GM13976 (cell line): ENCODE results near the gene AMZ1.
"Not testable (repeated sequence)": the region's sequence is repeated elsewhere in the genome, so short reads cannot be mapped to it uniquely, and the experiment has no call there.

Source experiments
- DNase-seq: peaks from one replicate; pipeline ENCODE4 v3.0.0; 2012; ENCODE audit warnings: low spot score
- CTCF ChIP-seq: IDR thresholded peaks from 2 replicates; pipeline ENCODE4 v1.5.1; 2012; ENCODE audit warnings: borderline replicate concordance, mild to moderate bottlenecking; ENCODE audit not compliant: insufficient read depth; ENCODE audit errors: extremely low read depth, missing control alignments, control extremely low read depth
- in situ Hi-C: fragments of 300-500 bp; cut with MboI; formaldehyde crosslinking; loops from one replicate; pipeline ENCODE4 v1.12.0; 2022; ENCODE audit warnings: low sequenced_read_pairs, mixed read lengths, inconsistent platforms; ENCODE audit not compliant: unreplicated experiment

The AMZ1 gene

DNA sequence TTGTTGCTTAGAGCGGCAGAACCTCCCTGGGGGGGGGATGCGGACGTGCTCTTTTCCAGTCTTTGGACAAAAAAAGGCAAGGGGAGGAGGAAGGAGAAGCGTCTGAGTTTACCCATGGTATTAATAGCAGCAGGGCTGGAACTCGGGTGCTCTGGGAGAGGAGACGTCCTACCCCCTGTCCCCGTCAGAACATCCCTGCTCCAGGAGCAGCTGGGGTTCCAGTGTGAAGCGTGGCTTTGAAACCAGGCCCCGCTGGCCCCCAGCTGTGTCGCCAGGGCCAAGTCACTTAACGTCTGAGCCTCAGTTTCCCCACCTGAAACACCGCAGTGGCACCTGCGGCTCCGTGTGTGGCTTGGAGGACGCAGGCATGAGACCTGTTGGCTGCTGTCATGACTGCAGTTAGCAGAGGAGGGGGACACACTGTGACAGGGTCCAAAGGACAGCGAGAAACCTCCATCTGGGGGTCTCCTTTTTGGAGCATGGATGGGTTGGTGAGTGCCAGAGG, 1.4 kb downstream of the AMZ1 start:
- in situ Hi-C loops, result no loop called here

DNA sequence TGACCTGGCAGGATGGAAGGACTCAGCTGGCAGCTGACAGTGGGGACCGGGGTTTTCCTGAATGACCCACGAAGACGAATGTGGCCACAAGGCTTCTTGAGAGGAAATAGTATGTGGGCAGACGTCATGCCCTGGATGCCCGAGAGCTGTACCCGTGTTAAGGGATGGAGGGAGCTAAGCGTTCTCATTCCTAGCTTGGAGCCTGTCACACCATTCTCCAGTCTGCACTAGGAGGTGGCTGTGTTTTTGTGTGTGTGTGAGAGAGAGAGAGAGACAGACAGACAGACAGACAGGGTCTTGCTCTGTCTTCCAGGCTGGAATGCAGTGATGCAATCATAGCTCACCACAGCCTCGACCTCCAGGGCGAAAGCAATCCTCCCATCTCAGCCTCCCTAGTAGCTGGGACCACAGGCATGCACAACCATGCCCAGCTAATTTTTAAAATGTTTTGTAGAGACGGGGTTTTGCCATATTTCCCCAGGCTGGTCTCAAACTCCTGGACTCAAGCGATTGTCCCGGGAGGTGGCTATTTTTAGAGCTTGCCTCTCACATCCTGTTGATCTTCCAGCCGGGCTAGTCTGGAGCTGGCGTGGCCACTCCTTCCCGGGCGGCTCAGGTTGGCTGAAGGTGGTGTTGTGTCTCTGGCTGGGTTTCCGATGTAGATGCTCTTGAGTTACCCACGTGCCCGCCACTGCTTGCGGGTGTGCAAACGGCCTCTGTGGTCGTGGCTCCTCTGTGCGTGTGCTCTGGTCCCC, 2.1 kb downstream of the AMZ1 start:
- DNase-seq, result no peak
- in situ Hi-C loops, result no loop called here
- TF ChIP-seq CTCF, result no peak

More for the DNA sequence above, 1.4 kb downstream of the AMZ1 start:
- no peak for TF ChIP-seq CTCF
- DNase-seq, result no peak

- no peak for DNase-seq
- in situ Hi-C loops, result no loop called here
- TF ChIP-seq CTCF, result no peak
Observed at GRCh38 chr7:2691011-2691707, 3.2 kb downstream of the AMZ1 start.

GRCh38 chr7:2691932-2692439, 4.0 kb downstream of the AMZ1 start:
- DNase-seq, in situ Hi-C loops: not testable (repeated sequence)

DNA sequence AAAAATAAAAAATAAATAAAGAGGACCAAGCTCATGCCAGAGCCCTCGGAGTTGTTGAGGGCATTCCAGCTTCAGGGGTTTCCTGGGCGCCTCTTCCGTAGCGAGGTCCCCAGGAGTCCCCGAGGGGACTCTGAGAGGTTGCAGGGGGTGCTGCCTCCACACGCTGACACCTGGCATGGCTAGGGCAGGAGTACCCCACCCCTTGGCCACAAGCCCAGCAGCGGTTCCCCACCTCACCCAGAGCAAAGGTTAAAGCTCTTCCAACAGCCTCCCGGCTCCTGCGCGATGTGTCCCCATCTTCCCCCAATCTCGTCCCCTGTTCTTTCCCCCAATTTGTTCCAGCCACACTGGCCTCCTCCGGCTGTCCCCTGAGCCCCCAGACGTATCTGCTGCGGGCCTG, 4.5 kb downstream of the AMZ1 start:
- in situ Hi-C loops, result no loop called here
- no peak for DNase-seq
- no peak for TF ChIP-seq CTCF

DNA sequence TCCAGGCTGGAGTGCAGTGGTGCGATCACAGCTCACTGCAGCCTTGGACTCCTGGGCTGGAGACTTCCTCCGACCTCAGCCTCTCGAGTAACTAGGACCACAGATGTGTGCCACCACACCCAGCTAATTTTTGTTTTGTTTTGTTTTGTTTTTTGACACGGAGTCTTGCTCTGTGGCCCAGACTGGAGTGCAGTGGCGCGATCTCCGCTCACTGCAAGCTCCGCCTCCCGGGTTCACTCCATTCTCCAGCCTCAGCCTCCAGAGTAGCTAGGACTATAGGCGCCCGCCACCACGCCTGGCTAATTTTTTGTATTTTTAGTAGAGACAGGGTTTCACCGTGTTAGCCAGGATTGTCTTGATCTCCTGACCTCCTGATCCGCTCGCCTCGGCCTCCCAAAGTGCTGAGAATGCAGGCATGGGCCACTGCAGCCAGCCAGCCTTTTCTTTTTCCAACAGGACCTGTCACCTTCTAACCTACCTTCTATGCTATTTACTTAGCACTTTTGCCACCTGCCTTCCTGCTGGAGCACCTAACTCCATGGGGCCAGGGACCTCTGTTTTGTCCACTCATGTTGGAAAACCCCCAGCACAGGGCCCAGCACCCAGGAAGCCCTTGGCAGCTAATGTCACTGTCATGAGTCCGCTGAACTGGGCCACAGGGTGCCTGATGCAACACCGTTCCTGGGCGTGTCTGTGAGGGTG, 5.6 kb downstream of the AMZ1 start:
- DNase-seq, in situ Hi-C loops: not testable (repeated sequence)

GRCh38 chr7:2694122-2694436, 6.1 kb downstream of the AMZ1 start:
- in situ Hi-C loops, DNase-seq: not testable (repeated sequence)
